AG04449 (cell line): ENCODE data around the gene KIF19.

ENCODE experiments used
- CTCF ChIA-PET: fragments of 350-600 bp; formaldehyde crosslinking; extraction: SDS; loops from one replicate; lab custom pipeline; 2021; ENCODE audit warnings: antibody characterized with exemption; lab: Yijun Ruan, JAX
- POLR2A ChIA-PET: fragments of 400-600, 350-600 bp; formaldehyde crosslinking; extraction: SDS; loops from one replicate; lab custom pipeline; 2020; ENCODE audit warnings: antibody characterized with exemption, inconsistent platforms; lab: Yijun Ruan, JAX
- DNase-seq: peaks from one replicate; pipeline ENCODE4 v3.0.0-alpha.2; 2010; ENCODE audit warnings: low read depth, low spot score
- H3K4me3 ChIP-seq: 2 replicates; pipeline ENCODE4 v1.5.1; 2011; ENCODE audit warnings: low read depth, mild to moderate bottlenecking, control low read depth, low read length
- TF ChIP-seq, protein P1 (sequence below): IDR thresholded peaks from one replicate; pipeline ENCODE4 v1.5.1; 2011; ENCODE audit warnings: mild to moderate bottlenecking, moderate library complexity, low read length, control low read depth, inconsistent platforms; ENCODE audit not compliant: insufficient read depth; ENCODE audit errors: missing control alignments

Gene KIF19

DNA sequence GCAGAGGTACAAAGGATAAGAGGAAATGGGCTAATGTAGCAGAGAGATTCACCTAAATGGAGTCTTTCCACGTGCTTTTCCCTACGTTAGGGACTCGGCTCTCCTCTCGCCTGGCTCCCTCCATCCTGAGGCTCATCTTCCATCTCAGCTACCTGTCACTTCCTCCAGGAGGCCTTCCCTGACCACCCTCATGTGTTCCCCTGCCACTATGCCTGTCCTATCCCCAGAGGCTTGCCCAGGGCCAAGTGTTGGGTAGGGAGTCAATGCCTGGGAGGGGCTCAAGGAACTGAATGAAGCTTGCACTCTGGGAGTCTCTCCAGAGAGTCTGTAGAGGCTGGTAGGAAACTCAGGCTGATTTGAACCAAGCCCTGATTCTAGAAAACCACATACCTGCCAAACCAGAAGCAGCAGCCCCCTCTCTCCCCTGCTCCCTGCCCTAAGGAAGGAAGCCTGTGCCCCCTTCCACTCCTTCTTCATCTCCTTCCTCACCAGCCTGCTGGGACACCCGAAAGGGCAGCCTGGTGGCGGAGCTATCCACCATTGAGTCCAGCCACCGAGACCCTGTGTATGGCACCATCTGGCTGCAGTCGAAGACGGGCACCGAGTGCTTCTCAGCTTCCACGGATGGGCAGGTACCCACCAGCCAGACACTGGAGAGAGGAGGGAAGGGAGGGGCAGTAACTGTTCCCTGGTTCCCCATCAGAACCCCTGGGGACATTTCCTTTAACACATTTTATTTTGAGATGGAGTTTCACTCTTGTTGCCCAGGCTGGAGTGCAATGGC is 26.6 kb upstream of the KIF19 start:
- ChIA-PET POLR2A (no interaction called here), CTCF (interaction anchor here (0.9 to 1.5 kb wide), 4 partner anchors 12 to 88 kb away, joined by 3 to 4 read pairs (median 4); partner anchors contain the start of gene BTBD17)
- TF ChIP-seq, protein P1, sequence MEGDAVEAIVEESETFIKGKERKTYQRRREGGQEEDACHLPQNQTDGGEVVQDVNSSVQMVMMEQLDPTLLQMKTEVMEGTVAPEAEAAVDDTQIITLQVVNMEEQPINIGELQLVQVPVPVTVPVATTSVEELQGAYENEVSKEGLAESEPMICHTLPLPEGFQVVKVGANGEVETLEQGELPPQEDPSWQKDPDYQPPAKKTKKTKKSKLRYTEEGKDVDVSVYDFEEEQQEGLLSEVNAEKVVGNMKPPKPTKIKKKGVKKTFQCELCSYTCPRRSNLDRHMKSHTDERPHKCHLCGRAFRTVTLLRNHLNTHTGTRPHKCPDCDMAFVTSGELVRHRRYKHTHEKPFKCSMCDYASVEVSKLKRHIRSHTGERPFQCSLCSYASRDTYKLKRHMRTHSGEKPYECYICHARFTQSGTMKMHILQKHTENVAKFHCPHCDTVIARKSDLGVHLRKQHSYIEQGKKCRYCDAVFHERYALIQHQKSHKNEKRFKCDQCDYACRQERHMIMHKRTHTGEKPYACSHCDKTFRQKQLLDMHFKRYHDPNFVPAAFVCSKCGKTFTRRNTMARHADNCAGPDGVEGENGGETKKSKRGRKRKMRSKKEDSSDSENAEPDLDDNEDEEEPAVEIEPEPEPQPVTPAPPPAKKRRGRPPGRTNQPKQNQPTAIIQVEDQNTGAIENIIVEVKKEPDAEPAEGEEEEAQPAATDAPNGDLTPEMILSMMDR = no peak

DNA sequence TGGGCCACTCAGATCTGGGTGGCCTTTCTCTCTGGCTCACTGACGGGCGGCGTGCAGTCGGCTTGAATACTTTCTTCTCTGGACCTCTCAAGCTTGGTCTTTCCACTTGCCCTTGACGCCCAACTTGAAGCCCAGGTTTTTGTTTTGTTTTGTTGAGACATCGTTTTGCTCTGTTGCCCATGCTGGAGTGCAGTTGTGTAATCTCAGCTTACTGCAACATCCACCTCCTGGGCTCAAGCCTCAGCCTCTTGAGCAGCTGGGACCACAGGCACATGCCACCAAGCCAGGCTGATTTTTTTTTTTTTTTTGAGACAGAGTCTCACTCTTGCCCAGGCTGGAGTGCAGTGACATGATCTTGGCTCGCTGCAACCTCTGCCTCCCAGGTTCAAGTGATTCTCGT is 22.7 kb upstream of the KIF19 start:
- TF ChIP-seq, protein P1 = no peak
- ChIA-PET CTCF (interaction anchor here (1.3 to 1.5 kb wide), 2 partner anchors 15 to 65 kb away, joined by 3 to 4 read pairs; partner anchors contain the start of gene GPR142), POLR2A (no interaction called here)
- DNase-seq = no peak
- H3K4me3 ChIP-seq = no peak overlapping the region

More for the DNA sequence above, 26.6 kb upstream of the KIF19 start:
- DNase-seq = no peak
- no peak overlapping the region for H3K4me3 ChIP-seq

DNA sequence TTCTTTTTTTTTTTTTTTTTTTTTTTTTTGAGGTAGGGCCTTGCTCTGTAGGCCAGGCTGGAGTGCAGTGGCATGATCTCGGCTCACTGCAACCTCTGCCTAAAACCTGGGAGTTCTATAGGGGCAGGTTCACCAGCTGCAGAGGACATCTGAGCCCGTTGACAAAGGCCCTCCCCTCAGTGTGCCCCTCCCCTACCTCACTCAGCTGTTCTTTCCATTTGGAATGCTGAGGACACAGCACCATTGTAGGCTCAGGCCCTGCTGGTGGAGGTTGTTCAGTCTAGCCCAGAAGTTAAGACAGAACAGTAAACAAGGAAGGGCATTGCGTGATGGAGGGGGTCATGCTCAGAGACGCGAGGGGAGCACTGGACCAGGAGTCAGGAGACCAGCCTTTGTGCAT is 21.8 kb upstream of the KIF19 start:
- ChIA-PET POLR2A (no interaction called here), CTCF (interaction anchor here (1.2 kb wide), 1 partner anchor 153 kb away, joined by 4 read pairs; no protein-coding TSS in a partner anchor)

DNA sequence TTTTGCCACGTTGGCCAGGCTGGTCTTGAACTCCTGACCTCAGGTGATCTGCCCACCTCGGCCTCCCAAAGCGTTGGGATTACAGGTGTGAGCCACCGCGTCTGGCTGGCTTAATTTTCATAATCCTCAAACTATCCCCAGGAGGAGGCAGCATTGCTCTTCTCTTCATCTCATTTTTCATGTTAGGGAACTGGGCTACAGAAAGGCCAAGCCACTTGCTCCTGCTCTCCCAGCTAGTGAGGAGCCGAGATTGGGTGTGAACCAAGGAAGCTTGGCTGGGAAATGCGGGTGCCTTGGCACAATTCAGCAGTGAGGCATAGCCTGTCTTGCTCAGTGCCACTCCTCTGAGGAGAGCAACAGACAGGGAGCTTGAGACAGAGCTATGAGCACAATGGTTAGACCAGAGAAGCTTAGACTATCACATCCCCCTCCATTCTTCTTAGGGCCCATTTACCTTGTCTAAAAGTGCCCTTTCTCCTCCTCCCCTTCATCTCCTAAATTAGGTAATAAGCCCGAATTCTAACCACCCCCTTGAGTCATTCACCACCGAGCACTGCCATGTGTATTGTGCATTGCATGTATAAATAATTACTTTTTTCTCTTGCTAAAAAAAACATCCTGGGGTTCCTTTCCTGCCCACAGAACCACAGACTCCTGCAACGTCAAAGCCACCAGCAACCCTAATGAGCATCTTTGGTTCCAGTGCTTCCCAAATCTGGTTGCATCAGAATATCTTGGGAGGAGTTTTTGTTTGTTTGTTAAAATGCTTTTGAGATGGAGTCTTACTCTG is 20.0 kb upstream of the KIF19 start:
- no peak for DNase-seq
- TF ChIP-seq, protein P1 = no peak
- H3K4me3 ChIP-seq = no peak overlapping the region
- ChIA-PET CTCF (no interaction called here), POLR2A (no interaction called here)

More for the DNA sequence above, 21.8 kb upstream of the KIF19 start:
- DNase-seq = no peak
- no peak overlapping the region for H3K4me3 ChIP-seq
- TF ChIP-seq, protein P1 = no peak

GRCh38 chr17:74307984-74308773 is 17.8 kb upstream of the KIF19 start:
- TF ChIP-seq, protein P1 = no peak
- ChIA-PET POLR2A (interaction anchor here (0.8 kb wide), 1 partner anchor 20 kb away, joined by 3 read pairs; no protein-coding TSS in a partner anchor), CTCF (no interaction called here)
- no peak for DNase-seq
- H3K4me3 ChIP-seq = no peak overlapping the region
